ENCODE results near the gene RABGAP1. TPM values are rescaled to one million over a fixed set of nuclear protein-coding genes. Genes with fewer than 3 reads are reported as not detected.

RABGAP1 gene
- total and polyA plus RNA-seq, 2 experiments from 2014 or later: 8.5 to 33.9 TPM

DNA sequence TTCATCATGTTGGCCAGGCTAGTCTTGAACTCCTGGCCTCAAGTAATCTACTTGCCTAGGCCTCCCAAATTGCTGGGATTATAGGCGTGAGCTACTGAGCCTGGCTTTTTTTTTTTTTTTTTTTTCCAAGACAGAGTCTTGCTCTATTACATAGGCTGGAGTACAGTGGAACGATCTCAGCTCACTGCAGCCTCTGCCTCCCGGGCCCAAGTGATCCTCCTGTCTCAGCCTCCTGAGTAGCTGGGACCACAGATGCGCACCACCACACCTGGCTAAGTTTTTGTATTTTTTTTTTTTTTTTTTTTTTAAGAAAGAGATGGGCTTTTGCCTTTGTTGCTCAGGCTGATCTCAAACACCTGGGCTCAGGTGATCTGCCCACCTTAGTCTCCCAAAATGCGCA, 66.4 kb downstream of the RABGAP1 start (continued):
- TF ChIP-seq, protein P1, sequence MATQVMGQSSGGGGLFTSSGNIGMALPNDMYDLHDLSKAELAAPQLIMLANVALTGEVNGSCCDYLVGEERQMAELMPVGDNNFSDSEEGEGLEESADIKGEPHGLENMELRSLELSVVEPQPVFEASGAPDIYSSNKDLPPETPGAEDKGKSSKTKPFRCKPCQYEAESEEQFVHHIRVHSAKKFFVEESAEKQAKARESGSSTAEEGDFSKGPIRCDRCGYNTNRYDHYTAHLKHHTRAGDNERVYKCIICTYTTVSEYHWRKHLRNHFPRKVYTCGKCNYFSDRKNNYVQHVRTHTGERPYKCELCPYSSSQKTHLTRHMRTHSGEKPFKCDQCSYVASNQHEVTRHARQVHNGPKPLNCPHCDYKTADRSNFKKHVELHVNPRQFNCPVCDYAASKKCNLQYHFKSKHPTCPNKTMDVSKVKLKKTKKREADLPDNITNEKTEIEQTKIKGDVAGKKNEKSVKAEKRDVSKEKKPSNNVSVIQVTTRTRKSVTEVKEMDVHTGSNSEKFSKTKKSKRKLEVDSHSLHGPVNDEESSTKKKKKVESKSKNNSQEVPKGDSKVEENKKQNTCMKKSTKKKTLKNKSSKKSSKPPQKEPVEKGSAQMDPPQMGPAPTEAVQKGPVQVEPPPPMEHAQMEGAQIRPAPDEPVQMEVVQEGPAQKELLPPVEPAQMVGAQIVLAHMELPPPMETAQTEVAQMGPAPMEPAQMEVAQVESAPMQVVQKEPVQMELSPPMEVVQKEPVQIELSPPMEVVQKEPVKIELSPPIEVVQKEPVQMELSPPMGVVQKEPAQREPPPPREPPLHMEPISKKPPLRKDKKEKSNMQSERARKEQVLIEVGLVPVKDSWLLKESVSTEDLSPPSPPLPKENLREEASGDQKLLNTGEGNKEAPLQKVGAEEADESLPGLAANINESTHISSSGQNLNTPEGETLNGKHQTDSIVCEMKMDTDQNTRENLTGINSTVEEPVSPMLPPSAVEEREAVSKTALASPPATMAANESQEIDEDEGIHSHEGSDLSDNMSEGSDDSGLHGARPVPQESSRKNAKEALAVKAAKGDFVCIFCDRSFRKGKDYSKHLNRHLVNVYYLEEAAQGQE (IDR thresholded peaks at IDR 0.05; ENCODE audit: unreplicated experiment): no peak
- TF ChIP-seq ZNF114 (CRISPR knock-in tag; IDR thresholded peaks at IDR 0.05): no peak

DNA sequence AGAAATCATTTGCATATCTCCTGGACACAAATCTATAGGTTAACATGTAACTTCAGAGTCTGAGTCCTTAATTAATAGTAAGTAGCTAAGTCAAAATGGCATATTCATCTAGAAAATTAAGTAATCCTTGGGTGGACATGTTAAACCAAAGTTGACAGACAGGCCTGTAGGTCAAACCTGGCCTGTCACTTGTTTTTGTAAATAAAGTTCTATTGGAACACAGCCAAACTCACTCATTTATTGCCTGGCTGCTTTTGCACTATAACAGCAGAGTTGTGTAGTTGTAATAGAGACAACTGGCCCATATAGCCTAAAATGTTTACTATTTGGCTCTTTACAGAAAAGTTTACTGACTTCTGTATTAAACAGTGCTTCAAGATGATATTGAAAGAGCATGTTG, 68.1 kb downstream of the RABGAP1 start:
- Mint-ChIP-seq H3K4me3 (no peak overlapping the region), H3K36me3 (ENCODE audit: low read depth) (peaks cover 36% of the 10 kb centered on the region), H3K27me3 (ENCODE audit: insufficient read depth, low read depth, poor library complexity) (peaks cover 1% of the 10 kb centered on the region), H3K4me1 (no peaks in the 10 kb centered on the region), H3K9me3 (no peaks in the 10 kb centered on the region), H3K27ac (no peak overlapping the region)
- Histone ChIP-seq H3K79me2 (replicated peaks; ENCODE audit: insufficient read depth) (no peaks in the 10 kb centered on the region), H3K27me3 (ENCODE audit: insufficient read depth) (no peaks in the 10 kb centered on the region), H4K20me1 (replicated peaks; ENCODE audit: insufficient read depth) (no peaks in the 10 kb centered on the region), H2AFZ (no peak overlapping the region), H3K4me2 (no peak overlapping the region), H3K27ac (ENCODE audit: low read depth) (no peak overlapping the region), H3K36me3 (ENCODE audit: insufficient read depth) (peaks cover 18% of the 10 kb centered on the region; the same call in 1 of the 2 replicates), H3K4me3 (no peak overlapping the region), H3F3A (replicated peaks; ENCODE audit: low read depth) (no peaks in the 10 kb centered on the region), H3K9me2 (ENCODE audit: insufficient read depth) (no peaks in the 10 kb centered on the region), H3K4me1 (ENCODE audit: insufficient read depth) (no peaks in the 10 kb centered on the region)
- TF ChIP-seq JUNB (IDR thresholded peaks at IDR 0.05; ENCODE audit: unreplicated experiment) (no peak), CREB1 (CRISPR knock-in tag; IDR thresholded peaks at IDR 0.05; ENCODE audit: low read depth) (no peak), EZH2 (IDR thresholded peaks at IDR 0.05; ENCODE audit: low read depth, unreplicated experiment) (no peak), STAT1 (IDR thresholded peaks at IDR 0.05; ENCODE audit: unreplicated experiment) (no peak)
- TF ChIP-seq, protein P2, sequence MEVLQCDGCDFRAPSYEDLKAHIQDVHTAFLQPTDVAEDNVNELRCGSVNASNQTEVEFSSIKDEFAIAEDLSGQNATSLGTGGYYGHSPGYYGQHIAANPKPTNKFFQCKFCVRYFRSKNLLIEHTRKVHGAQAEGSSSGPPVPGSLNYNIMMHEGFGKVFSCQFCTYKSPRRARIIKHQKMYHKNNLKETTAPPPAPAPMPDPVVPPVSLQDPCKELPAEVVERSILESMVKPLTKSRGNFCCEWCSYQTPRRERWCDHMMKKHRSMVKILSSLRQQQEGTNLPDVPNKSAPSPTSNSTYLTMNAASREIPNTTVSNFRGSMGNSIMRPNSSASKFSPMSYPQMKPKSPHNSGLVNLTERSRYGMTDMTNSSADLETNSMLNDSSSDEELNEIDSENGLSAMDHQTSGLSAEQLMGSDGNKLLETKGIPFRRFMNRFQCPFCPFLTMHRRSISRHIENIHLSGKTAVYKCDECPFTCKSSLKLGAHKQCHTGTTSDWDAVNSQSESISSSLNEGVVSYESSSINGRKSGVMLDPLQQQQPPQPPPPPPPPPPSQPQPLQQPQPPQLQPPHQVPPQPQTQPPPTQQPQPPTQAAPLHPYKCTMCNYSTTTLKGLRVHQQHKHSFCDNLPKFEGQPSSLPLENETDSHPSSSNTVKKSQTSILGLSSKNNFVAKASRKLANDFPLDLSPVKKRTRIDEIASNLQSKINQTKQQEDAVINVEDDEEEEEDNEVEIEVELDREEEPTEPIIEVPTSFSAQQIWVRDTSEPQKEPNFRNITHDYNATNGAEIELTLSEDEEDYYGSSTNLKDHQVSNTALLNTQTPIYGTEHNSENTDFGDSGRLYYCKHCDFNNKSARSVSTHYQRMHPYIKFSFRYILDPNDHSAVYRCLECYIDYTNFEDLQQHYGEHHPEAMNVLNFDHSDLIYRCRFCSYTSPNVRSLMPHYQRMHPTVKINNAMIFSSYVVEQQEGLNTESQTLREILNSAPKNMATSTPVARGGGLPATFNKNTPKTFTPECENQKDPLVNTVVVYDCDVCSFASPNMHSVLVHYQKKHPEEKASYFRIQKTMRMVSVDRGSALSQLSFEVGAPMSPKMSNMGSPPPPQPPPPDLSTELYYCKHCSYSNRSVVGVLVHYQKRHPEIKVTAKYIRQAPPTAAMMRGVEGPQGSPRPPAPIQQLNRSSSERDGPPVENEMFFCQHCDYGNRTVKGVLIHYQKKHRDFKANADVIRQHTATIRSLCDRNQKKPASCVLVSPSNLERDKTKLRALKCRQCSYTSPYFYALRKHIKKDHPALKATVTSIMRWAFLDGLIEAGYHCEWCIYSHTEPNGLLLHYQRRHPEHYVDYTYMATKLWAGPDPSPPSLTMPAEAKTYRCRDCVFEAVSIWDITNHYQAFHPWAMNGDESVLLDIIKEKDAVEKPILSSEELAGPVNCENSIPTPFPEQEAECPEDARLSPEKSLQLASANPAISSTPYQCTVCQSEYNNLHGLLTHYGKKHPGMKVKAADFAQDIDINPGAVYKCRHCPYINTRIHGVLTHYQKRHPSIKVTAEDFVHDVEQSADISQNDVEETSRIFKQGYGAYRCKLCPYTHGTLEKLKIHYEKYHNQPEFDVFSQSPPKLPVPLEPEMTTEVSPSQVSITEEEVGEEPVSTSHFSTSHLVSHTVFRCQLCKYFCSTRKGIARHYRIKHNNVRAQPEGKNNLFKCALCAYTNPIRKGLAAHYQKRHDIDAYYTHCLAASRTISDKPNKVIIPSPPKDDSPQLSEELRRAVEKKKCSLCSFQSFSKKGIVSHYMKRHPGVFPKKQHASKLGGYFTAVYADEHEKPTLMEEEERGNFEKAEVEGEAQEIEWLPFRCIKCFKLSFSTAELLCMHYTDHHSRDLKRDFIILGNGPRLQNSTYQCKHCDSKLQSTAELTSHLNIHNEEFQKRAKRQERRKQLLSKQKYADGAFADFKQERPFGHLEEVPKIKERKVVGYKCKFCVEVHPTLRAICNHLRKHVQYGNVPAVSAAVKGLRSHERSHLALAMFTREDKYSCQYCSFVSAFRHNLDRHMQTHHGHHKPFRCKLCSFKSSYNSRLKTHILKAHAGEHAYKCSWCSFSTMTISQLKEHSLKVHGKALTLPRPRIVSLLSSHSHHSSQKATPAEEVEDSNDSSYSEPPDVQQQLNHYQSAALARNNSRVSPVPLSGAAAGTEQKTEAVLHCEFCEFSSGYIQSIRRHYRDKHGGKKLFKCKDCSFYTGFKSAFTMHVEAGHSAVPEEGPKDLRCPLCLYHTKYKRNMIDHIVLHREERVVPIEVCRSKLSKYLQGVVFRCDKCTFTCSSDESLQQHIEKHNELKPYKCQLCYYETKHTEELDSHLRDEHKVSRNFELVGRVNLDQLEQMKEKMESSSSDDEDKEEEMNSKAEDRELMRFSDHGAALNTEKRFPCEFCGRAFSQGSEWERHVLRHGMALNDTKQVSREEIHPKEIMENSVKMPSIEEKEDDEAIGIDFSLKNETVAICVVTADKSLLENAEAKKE (CRISPR knock-in tag; IDR thresholded peaks at IDR 0.05): no peak
- TF ChIP-seq, protein P3, sequence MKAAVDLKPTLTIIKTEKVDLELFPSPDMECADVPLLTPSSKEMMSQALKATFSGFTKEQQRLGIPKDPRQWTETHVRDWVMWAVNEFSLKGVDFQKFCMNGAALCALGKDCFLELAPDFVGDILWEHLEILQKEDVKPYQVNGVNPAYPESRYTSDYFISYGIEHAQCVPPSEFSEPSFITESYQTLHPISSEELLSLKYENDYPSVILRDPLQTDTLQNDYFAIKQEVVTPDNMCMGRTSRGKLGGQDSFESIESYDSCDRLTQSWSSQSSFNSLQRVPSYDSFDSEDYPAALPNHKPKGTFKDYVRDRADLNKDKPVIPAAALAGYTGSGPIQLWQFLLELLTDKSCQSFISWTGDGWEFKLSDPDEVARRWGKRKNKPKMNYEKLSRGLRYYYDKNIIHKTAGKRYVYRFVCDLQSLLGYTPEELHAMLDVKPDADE (IDR thresholded peaks at IDR 0.05): no peak
- TF ChIP-seq, protein P4, sequence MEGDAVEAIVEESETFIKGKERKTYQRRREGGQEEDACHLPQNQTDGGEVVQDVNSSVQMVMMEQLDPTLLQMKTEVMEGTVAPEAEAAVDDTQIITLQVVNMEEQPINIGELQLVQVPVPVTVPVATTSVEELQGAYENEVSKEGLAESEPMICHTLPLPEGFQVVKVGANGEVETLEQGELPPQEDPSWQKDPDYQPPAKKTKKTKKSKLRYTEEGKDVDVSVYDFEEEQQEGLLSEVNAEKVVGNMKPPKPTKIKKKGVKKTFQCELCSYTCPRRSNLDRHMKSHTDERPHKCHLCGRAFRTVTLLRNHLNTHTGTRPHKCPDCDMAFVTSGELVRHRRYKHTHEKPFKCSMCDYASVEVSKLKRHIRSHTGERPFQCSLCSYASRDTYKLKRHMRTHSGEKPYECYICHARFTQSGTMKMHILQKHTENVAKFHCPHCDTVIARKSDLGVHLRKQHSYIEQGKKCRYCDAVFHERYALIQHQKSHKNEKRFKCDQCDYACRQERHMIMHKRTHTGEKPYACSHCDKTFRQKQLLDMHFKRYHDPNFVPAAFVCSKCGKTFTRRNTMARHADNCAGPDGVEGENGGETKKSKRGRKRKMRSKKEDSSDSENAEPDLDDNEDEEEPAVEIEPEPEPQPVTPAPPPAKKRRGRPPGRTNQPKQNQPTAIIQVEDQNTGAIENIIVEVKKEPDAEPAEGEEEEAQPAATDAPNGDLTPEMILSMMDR (conservative IDR thresholded peaks at IDR 0.05; ENCODE audit: low read depth in 2 of 2): no peak
- ATAC-seq (no peak), DNase-seq (ENCODE audit: low spot score) (no peak)

All from GM23338 (cell line).